Measurements from ENCODE around the gene DDX49. TPM values are rescaled to one million over a fixed set of nuclear protein-coding genes. Genes with fewer than 3 reads are reported as not detected.
"Not testable (repeated sequence)": the region's sequence is repeated elsewhere in the genome, so short reads cannot be mapped to it uniquely, and the experiment has no call there.

DDX49 gene
- total RNA-seq, 2 experiments from 2014 or later, result 51.4 to 53.4 TPM

GRCh38 chr19:18905058-18905456, 14.5 kb upstream of the DDX49 start:
- Mint-ChIP-seq H3K4me3 (no peak overlapping the region), H3K4me1 (no peaks in the 10 kb centered on the region), H3K9me3 (ENCODE audit: low read depth) (no peaks in the 10 kb centered on the region), H3K27me3 (no peaks in the 10 kb centered on the region), H3K36me3 (ENCODE audit: low read depth) (peaks cover 21% of the 10 kb centered on the region), H3K27ac (no peak overlapping the region)
- DNase-seq (no peak), ATAC-seq (no peak)
- ChIA-PET CTCF (no interaction called here), POLR2A (no interaction called here)
- intact Hi-C loops (cut with DNase I, micrococcal nuclease), result no loop called here

- intact Hi-C loops (cut with DNase I, micrococcal nuclease), result no loop called here
- Mint-ChIP-seq H3K27me3 (no peaks in the 10 kb centered on the region), H3K36me3 (ENCODE audit: low read depth) (peaks cover 19% of the 10 kb centered on the region), H3K9me3 (ENCODE audit: low read depth) (no peaks in the 10 kb centered on the region), H3K4me3 (no peak overlapping the region), H3K4me1 (no peaks in the 10 kb centered on the region), H3K27ac (no peak overlapping the region)
- DNase-seq (no peak), ATAC-seq (no peak)
- CTCF ChIA-PET, result no interaction called here
- POLR2A ChIA-PET, result no interaction called here
Observed at GRCh38 chr19:18905513-18906236, 13.8 kb upstream of the DDX49 start.

GRCh38 chr19:18906605-18907519, 12.7 kb upstream of the DDX49 start:
- ATAC-seq, result no peak
- POLR2A ChIA-PET, result no interaction called here
- CTCF ChIA-PET, result no interaction called here
- intact Hi-C loops (cut with DNase I, micrococcal nuclease), result no loop called here
- no peaks in the 10 kb centered on the region for H3K9me3 Mint-ChIP-seq (ENCODE audit: low read depth)
- no peaks in the 10 kb centered on the region for H3K4me1 Mint-ChIP-seq
- no peak overlapping the region for H3K4me3 Mint-ChIP-seq
- H3K27me3 Mint-ChIP-seq, result no peaks in the 10 kb centered on the region
- DNase-seq, result no peak
- H3K27ac Mint-ChIP-seq, result no peak overlapping the region
- peaks cover 11% of the 10 kb centered on the region for H3K36me3 Mint-ChIP-seq (ENCODE audit: low read depth)

- DNase-seq, result no peak
- no peaks in the 10 kb centered on the region for H3K9me3 Mint-ChIP-seq (ENCODE audit: low read depth)
- H3K4me3 Mint-ChIP-seq, result no peak overlapping the region
- intact Hi-C loops (cut with DNase I, micrococcal nuclease), result no loop called here
- no peaks in the 10 kb centered on the region for H3K4me1 Mint-ChIP-seq
- CTCF ChIA-PET, result interaction anchor here (0.6 to 3.1 kb wide), 2 partner anchors 10 to 135 kb away, joined by 3 to 10 read pairs; partner anchors contain the start of genes COPE and DDX49
- no peaks in the 10 kb centered on the region for H3K27me3 Mint-ChIP-seq
- POLR2A ChIA-PET, result no interaction called here
- H3K27ac Mint-ChIP-seq, result no peak overlapping the region
- no peak for ATAC-seq
- peaks cover 16% of the 10 kb centered on the region for H3K36me3 Mint-ChIP-seq (ENCODE audit: low read depth)
Observed at GRCh38 chr19:18908917-18909619, 10.4 kb upstream of the DDX49 start.

DNA sequence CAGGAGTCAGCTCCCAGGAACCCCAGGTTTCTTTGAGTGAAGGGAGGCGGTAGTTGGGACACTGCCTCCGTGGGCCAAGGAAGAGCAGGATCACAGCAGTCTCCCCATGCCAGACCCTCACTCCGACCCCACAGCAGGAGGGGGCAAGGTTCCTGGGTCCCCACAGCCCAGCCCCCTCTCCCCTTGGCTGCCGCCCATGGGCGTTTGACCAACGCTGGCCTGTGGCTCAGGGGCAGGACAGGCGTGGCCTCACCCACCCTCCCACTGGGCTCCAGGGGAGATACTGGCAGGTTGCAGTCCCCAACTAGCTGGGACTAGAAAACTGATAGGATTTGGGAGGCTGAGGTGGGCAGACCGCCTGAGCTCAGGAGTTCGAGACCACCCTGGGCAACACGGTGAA, 9.5 kb upstream of the DDX49 start:
- Mint-ChIP-seq H3K4me1 (peaks cover under 1% of the 10 kb centered on the region), H3K4me3 (no peak overlapping the region), H3K27ac (no peak overlapping the region), H3K9me3 (ENCODE audit: low read depth) (no peaks in the 10 kb centered on the region), H3K36me3 (ENCODE audit: low read depth) (peaks cover 16% of the 10 kb centered on the region), H3K27me3 (no peaks in the 10 kb centered on the region)
- CTCF ChIA-PET, result interaction anchor here (0.6 to 3.1 kb wide), 2 partner anchors 9 to 136 kb away, joined by 3 to 10 read pairs; partner anchors contain the start of genes COPE and DDX49
- intact Hi-C loops (cut with DNase I, micrococcal nuclease), result no loop called here
- DNase-seq, result no peak
- no peak for ATAC-seq
- POLR2A ChIA-PET, result interaction anchor here (0.7 kb wide), 1 partner anchor 36 kb away, joined by 3 read pairs; no protein-coding TSS in a partner anchor

- intact Hi-C loops (cut with DNase I, micrococcal nuclease), result no loop called here
- no peaks in the 10 kb centered on the region for H3K27me3 Mint-ChIP-seq
- no peak overlapping the region for H3K4me3 Mint-ChIP-seq
- H3K27ac Mint-ChIP-seq, result no peak overlapping the region
- DNase-seq (no peak), ATAC-seq (no peak)
- CTCF ChIA-PET, result interaction anchor here (0.6 to 3.1 kb wide), 2 partner anchors 8 to 63 kb away, joined by 3 to 10 read pairs; partner anchors contain the start of genes COPE and DDX49
- POLR2A ChIA-PET, result interaction anchor here (0.6 to 0.8 kb wide), 2 partner anchors 19 to 21 kb away, joined by 3 to 4 read pairs; no protein-coding TSS in a partner anchor
- no peaks in the 10 kb centered on the region for H3K9me3 Mint-ChIP-seq (ENCODE audit: low read depth)
- H3K4me1 Mint-ChIP-seq, result peaks cover 8% of the 10 kb centered on the region
- H3K36me3 Mint-ChIP-seq (ENCODE audit: low read depth), result peaks cover 17% of the 10 kb centered on the region
Observed at GRCh38 chr19:18910801-18911436, 8.6 kb upstream of the DDX49 start.

- Mint-ChIP-seq H3K27ac (no peak overlapping the region), H3K36me3 (ENCODE audit: low read depth) (peaks cover 14% of the 10 kb centered on the region), H3K4me1 (peaks cover 20% of the 10 kb centered on the region), H3K9me3 (ENCODE audit: low read depth) (no peaks in the 10 kb centered on the region), H3K4me3 (no peak overlapping the region), H3K27me3 (no peaks in the 10 kb centered on the region)
- ATAC-seq, result no peak
- ChIA-PET POLR2A (interaction anchor here (0.6 kb wide), 1 partner anchor 391 kb away, joined by 3 read pairs; the partner anchor contains the start of gene ELL), CTCF (no interaction called here)
- intact Hi-C loops (cut with DNase I, micrococcal nuclease), result no loop called here
- no peak for DNase-seq
Observed at GRCh38 chr19:18912933-18913332, 6.6 kb upstream of the DDX49 start.

DNA sequence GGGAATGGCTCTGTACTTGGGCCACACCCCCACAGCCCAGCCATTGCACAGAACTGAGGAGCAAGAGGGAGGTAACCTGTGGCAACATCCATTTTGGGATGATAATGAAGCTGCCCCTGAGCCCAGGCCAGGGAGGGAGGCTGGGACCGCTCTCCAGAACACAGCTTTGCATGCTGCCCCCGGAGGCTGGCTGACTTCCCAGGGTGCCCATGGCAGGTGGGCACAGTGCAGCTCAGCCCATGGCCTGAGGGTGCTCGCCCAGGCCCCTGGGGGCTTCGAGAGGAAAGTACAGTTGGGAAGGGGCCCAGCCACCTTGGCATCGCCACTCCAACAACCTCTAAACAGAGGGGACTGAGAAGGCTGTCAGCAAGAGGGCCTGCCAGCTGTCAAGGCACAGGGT, 6.0 kb upstream of the DDX49 start:
- Mint-ChIP-seq H3K4me1 (peaks cover 24% of the 10 kb centered on the region), H3K9me3 (ENCODE audit: low read depth) (no peaks in the 10 kb centered on the region), H3K4me3 (no peak overlapping the region), H3K36me3 (ENCODE audit: low read depth) (peaks cover 14% of the 10 kb centered on the region), H3K27me3 (no peaks in the 10 kb centered on the region), H3K27ac (no peak overlapping the region)
- intact Hi-C loops (cut with DNase I, micrococcal nuclease), result no loop called here
- ATAC-seq (no peak), DNase-seq (no peak)
- ChIA-PET CTCF (no interaction called here), POLR2A (no interaction called here)

- ATAC-seq (no peak), DNase-seq (peak; percentile 67)
- CTCF ChIA-PET, result interaction anchor here (0.6 kb wide), 1 partner anchor 356 kb away, joined by 3 read pairs; no protein-coding TSS in a partner anchor
- POLR2A ChIA-PET, result interaction anchor here (0.7 kb wide), 1 partner anchor 357 kb away, joined by 3 read pairs; no protein-coding TSS in a partner anchor
- peaks cover 26% of the 10 kb centered on the region for H3K36me3 Mint-ChIP-seq (ENCODE audit: low read depth)
- H3K4me1 Mint-ChIP-seq, result peaks cover 34% of the 10 kb centered on the region
- no peak overlapping the region for H3K27ac Mint-ChIP-seq
- no peak overlapping the region for H3K4me3 Mint-ChIP-seq
- H3K27me3 Mint-ChIP-seq, result no peaks in the 10 kb centered on the region
- H3K9me3 Mint-ChIP-seq (ENCODE audit: low read depth), result no peaks in the 10 kb centered on the region
- intact Hi-C loops (cut with DNase I, micrococcal nuclease), result no loop called here
Observed at GRCh38 chr19:18915639-18916038, 3.9 kb upstream of the DDX49 start.

- H3K27ac Mint-ChIP-seq; intact Hi-C loops (cut with DNase I, micrococcal nuclease); DNase-seq; CTCF ChIA-PET; ATAC-seq; H3K9me3 Mint-ChIP-seq (ENCODE audit: low read depth); H3K27me3 Mint-ChIP-seq: not testable (repeated sequence)
- Mint-ChIP-seq H3K4me1 (peaks cover 41% of the 10 kb centered on the region), H3K4me3 (peak overlapping the region; percentile 99), H3K36me3 (ENCODE audit: low read depth) (peaks cover 35% of the 10 kb centered on the region)
- POLR2A ChIA-PET, result interaction anchor here (0.7 kb wide), 1 partner anchor 23 kb away, joined by 6 read pairs; no protein-coding TSS in a partner anchor
Observed at GRCh38 chr19:18917593-18917992, 1.9 kb upstream of the DDX49 start.

Data from activated CD4-positive, alpha-beta T cell treated with anti-CD3 and anti-CD28 coated beads for 36 hours (primary cell).